ENCODE data around the gene WWOX. TPM values are rescaled to one million over a fixed set of nuclear protein-coding genes. Genes with fewer than 3 reads are reported as not detected.

The WWOX gene
- total and polyA plus RNA-seq, 2 of the 8 experiments (the other 6 are each of a cell fraction or from before 2014, with no cell fraction given) = 5.4 to 16.7 TPM

DNA sequence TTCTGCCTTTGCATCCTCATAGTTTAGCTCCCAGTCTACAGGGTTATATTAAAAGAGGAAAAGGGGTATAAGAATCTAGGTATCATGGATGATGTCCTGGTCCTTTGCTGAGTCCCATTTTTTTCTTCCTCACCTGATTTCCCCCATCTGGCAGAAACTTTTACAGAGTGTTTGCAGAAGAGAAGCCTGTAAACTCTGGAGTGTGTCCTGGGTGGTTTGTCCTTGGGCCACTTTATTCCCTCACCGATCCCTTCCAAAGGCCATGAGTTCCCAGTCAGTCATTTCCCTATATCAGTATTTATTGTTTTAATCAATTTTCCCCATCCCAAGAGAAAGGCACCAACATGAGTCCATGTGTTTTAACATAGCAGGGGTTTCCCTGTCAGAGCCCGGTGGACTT, 638.2 kb downstream of the WWOX start (continued):
- TF ChIP-seq, protein P1, sequence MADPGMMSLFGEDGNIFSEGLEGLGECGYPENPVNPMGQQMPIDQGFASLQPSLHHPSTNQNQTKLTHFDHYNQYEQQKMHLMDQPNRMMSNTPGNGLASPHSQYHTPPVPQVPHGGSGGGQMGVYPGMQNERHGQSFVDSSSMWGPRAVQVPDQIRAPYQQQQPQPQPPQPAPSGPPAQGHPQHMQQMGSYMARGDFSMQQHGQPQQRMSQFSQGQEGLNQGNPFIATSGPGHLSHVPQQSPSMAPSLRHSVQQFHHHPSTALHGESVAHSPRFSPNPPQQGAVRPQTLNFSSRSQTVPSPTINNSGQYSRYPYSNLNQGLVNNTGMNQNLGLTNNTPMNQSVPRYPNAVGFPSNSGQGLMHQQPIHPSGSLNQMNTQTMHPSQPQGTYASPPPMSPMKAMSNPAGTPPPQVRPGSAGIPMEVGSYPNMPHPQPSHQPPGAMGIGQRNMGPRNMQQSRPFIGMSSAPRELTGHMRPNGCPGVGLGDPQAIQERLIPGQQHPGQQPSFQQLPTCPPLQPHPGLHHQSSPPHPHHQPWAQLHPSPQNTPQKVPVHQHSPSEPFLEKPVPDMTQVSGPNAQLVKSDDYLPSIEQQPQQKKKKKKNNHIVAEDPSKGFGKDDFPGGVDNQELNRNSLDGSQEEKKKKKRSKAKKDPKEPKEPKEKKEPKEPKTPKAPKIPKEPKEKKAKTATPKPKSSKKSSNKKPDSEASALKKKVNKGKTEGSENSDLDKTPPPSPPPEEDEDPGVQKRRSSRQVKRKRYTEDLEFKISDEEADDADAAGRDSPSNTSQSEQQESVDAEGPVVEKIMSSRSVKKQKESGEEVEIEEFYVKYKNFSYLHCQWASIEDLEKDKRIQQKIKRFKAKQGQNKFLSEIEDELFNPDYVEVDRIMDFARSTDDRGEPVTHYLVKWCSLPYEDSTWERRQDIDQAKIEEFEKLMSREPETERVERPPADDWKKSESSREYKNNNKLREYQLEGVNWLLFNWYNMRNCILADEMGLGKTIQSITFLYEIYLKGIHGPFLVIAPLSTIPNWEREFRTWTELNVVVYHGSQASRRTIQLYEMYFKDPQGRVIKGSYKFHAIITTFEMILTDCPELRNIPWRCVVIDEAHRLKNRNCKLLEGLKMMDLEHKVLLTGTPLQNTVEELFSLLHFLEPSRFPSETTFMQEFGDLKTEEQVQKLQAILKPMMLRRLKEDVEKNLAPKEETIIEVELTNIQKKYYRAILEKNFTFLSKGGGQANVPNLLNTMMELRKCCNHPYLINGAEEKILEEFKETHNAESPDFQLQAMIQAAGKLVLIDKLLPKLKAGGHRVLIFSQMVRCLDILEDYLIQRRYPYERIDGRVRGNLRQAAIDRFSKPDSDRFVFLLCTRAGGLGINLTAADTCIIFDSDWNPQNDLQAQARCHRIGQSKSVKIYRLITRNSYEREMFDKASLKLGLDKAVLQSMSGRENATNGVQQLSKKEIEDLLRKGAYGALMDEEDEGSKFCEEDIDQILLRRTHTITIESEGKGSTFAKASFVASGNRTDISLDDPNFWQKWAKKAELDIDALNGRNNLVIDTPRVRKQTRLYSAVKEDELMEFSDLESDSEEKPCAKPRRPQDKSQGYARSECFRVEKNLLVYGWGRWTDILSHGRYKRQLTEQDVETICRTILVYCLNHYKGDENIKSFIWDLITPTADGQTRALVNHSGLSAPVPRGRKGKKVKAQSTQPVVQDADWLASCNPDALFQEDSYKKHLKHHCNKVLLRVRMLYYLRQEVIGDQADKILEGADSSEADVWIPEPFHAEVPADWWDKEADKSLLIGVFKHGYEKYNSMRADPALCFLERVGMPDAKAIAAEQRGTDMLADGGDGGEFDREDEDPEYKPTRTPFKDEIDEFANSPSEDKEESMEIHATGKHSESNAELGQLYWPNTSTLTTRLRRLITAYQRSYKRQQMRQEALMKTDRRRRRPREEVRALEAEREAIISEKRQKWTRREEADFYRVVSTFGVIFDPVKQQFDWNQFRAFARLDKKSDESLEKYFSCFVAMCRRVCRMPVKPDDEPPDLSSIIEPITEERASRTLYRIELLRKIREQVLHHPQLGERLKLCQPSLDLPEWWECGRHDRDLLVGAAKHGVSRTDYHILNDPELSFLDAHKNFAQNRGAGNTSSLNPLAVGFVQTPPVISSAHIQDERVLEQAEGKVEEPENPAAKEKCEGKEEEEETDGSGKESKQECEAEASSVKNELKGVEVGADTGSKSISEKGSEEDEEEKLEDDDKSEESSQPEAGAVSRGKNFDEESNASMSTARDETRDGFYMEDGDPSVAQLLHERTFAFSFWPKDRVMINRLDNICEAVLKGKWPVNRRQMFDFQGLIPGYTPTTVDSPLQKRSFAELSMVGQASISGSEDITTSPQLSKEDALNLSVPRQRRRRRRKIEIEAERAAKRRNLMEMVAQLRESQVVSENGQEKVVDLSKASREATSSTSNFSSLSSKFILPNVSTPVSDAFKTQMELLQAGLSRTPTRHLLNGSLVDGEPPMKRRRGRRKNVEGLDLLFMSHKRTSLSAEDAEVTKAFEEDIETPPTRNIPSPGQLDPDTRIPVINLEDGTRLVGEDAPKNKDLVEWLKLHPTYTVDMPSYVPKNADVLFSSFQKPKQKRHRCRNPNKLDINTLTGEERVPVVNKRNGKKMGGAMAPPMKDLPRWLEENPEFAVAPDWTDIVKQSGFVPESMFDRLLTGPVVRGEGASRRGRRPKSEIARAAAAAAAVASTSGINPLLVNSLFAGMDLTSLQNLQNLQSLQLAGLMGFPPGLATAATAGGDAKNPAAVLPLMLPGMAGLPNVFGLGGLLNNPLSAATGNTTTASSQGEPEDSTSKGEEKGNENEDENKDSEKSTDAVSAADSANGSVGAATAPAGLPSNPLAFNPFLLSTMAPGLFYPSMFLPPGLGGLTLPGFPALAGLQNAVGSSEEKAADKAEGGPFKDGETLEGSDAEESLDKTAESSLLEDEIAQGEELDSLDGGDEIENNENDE (IDR thresholded peaks at IDR 0.05; ENCODE audit: insufficient replicate concordance, low read length) = no peak
- TF ChIP-seq, protein P2, sequence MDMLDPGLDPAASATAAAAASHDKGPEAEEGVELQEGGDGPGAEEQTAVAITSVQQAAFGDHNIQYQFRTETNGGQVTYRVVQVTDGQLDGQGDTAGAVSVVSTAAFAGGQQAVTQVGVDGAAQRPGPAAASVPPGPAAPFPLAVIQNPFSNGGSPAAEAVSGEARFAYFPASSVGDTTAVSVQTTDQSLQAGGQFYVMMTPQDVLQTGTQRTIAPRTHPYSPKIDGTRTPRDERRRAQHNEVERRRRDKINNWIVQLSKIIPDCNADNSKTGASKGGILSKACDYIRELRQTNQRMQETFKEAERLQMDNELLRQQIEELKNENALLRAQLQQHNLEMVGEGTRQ (IDR thresholded peaks at IDR 0.05; ENCODE audit: low read length) = no peak
- TF ChIP-seq ASH2L (IDR thresholded peaks at IDR 0.05; ENCODE audit: low read length) (no peak), TAF7 (optimal IDR thresholded peaks at IDR 0.05; ENCODE audit: borderline replicate concordance, low read depth, low read length) (no peak), RXRA (IDR thresholded peaks at IDR 0.05; ENCODE audit: insufficient read depth, low read depth, low read length) (no peak), RBBP5 (IDR thresholded peaks at IDR 0.05; ENCODE audit: borderline replicate concordance, low read depth, low read length) (no peak), RFX5 (IDR thresholded peaks at IDR 0.05; ENCODE audit: borderline replicate concordance, low read depth, low read length) (no peak)

All from H1 (cell line).